ENCODE results near the gene RNU1-4. TPM values are rescaled to one million over a fixed set of nuclear protein-coding genes. Genes with fewer than 3 reads are reported as not detected.
A peak's percentile ranks its signal among the peaks of the same experiment; 100 is the strongest.
"Not testable (repeated sequence)": the region's sequence is repeated elsewhere in the genome, so short reads cannot be mapped to it uniquely, and the experiment has no call there.

Gene RNU1-4
- total RNA-seq, 1 donor from 2014 or later, result 1,356 TPM

- not testable (repeated sequence) for FAIRE-seq
These were observed 27.3 kb upstream of the RNU1-4 start for GRCh38 chr1:16712984-16713383.

GRCh38 chr1:16713480-16713879 lies 26.8 kb upstream of the RNU1-4 start:
- H3K4me1 Mint-ChIP-seq (ENCODE audit: low read depth, unreplicated experiment); H3K4me2 ChIP-seq (ENCODE audit: low read length); H3K9me3 ChIP-seq (ENCODE audit: insufficient read depth, low read depth, low read length); H4K20me1 ChIP-seq (ENCODE audit: insufficient read depth, low read length); H2AFZ ChIP-seq (ENCODE audit: low read depth, low read length); H3K4me1 ChIP-seq (ENCODE audit: insufficient read depth, low read length); H3K27ac ChIP-seq (ENCODE audit: low read depth, low read length); H3K4me3 ChIP-seq (ENCODE audit: insufficient read depth, low read depth, low read length); H3K27me3 ChIP-seq (ENCODE audit: insufficient read depth, low read length); H3K4me3 Mint-ChIP-seq (ENCODE audit: unreplicated experiment); H3K27ac Mint-ChIP-seq (ENCODE audit: unreplicated experiment); DNase-seq (ENCODE audit: low read depth); H3K36me3 Mint-ChIP-seq (ENCODE audit: low read depth, unreplicated experiment); FAIRE-seq; H3K36me3 ChIP-seq (ENCODE audit: insufficient read depth, low read length); H3K9me3 Mint-ChIP-seq (ENCODE audit: unreplicated experiment); H3K79me2 ChIP-seq (ENCODE audit: insufficient read depth, low read length); H3K9ac ChIP-seq (ENCODE audit: low read length): not testable (repeated sequence)
- H3K27me3 Mint-ChIP-seq (ENCODE audit: low read depth, unreplicated experiment), result peaks cover 27% of the 10 kb centered on the region

More at GRCh38 chr1:16712984-16713383, 27.3 kb upstream of the RNU1-4 start:
- H3K4me1 Mint-ChIP-seq (ENCODE audit: low read depth, unreplicated experiment); H4K20me1 ChIP-seq (ENCODE audit: insufficient read depth, low read length); H3K4me2 ChIP-seq (ENCODE audit: low read length); H3K27ac ChIP-seq (ENCODE audit: low read depth, low read length); H3K4me3 Mint-ChIP-seq (ENCODE audit: unreplicated experiment); H2AFZ ChIP-seq (ENCODE audit: low read depth, low read length); H3K27ac Mint-ChIP-seq (ENCODE audit: unreplicated experiment); H3K9ac ChIP-seq (ENCODE audit: low read length); H3K27me3 ChIP-seq (ENCODE audit: insufficient read depth, low read length); DNase-seq (ENCODE audit: low read depth); H3K9me3 Mint-ChIP-seq (ENCODE audit: unreplicated experiment); H3K4me1 ChIP-seq (ENCODE audit: insufficient read depth, low read length); H3K79me2 ChIP-seq (ENCODE audit: insufficient read depth, low read length); H3K4me3 ChIP-seq (ENCODE audit: insufficient read depth, low read depth, low read length); H3K36me3 ChIP-seq (ENCODE audit: insufficient read depth, low read length); H3K36me3 Mint-ChIP-seq (ENCODE audit: low read depth, unreplicated experiment); H3K9me3 ChIP-seq (ENCODE audit: insufficient read depth, low read depth, low read length): not testable (repeated sequence)
- peaks cover 27% of the 10 kb centered on the region for H3K27me3 Mint-ChIP-seq (ENCODE audit: low read depth, unreplicated experiment)

DNA sequence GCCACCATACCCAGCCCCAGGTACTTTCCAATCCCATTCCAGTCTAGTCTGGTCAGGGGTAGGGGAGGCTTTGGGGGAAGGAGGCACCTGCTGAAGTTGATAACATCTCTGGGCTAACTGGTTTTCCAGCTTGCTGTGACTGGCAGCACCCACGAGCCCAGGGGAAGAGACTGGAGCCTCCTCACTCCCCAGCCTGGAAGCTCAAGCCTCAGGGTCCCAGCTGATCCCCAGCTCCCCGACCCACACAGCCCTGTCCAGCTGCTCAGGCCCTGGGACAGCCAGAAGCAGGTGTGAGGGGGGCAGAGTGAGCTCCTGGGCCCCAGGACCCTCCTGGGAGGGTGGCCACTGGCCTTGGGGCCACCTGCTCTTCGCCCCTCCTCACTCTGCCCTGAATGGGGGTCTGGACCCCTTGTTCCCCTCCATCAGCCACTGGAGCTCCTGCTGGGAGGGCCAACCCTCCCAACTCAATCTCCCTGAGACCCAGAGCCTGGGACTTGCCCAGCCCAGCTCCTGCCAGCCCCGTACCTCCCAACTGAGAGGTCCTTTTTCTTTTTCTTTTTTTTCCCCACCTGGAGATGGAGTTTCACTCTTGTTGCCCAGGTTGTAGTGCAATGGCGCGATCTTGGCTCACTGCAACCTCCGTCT lies 23.5 kb upstream of the RNU1-4 start:
- H3K9ac ChIP-seq (ENCODE audit: low read length), result no peak overlapping the region
- no peaks in the 10 kb centered on the region for H4K20me1 ChIP-seq (ENCODE audit: insufficient read depth, low read length)
- Mint-ChIP-seq H3K4me1 (ENCODE audit: low read depth, unreplicated experiment) (peaks cover 7% of the 10 kb centered on the region), H3K4me3 (ENCODE audit: unreplicated experiment) (no peak overlapping the region), H3K9me3 (ENCODE audit: unreplicated experiment) (no peaks in the 10 kb centered on the region), H3K27ac (ENCODE audit: unreplicated experiment) (peak overlapping the region; percentile 38), H3K36me3 (ENCODE audit: low read depth, unreplicated experiment) (no peaks in the 10 kb centered on the region), H3K27me3 (ENCODE audit: low read depth, unreplicated experiment) (peaks cover 52% of the 10 kb centered on the region)
- no peak overlapping the region for H2AFZ ChIP-seq (ENCODE audit: low read depth, low read length)
- H3K79me2 ChIP-seq (ENCODE audit: insufficient read depth, low read length), result no peaks in the 10 kb centered on the region
- H3K4me2 ChIP-seq (ENCODE audit: low read length), result no peak overlapping the region
- H3K27me3 ChIP-seq (ENCODE audit: insufficient read depth, low read length), result peaks cover 7% of the 10 kb centered on the region
- TF ChIP-seq CTCF (IDR thresholded peaks at IDR 0.05; ENCODE audit: insufficient read depth, low read depth, low read length), result no peak
- TF ChIP-seq EZH2 (IDR thresholded peaks at IDR 0.05; ENCODE audit: insufficient read depth, low read length), result peak; percentile 30
- H3K9me3 ChIP-seq (ENCODE audit: insufficient read depth, low read depth, low read length), result no peaks in the 10 kb centered on the region
- DNase-seq (ENCODE audit: low read depth), result no peak
- no peak overlapping the region for H3K4me3 ChIP-seq (ENCODE audit: insufficient read depth, low read depth, low read length)
- FAIRE-seq, result no peak
- H3K27ac ChIP-seq (ENCODE audit: low read depth, low read length), result no peak overlapping the region
- peaks cover 3% of the 10 kb centered on the region for H3K4me1 ChIP-seq (ENCODE audit: insufficient read depth, low read length)
- H3K36me3 ChIP-seq (ENCODE audit: insufficient read depth, low read length), result no peaks in the 10 kb centered on the region

Data from astrocyte (in vitro differentiated cells and primary cell).